ENCODE results near the gene C10orf71. TPM values are rescaled to one million over a fixed set of nuclear protein-coding genes. Genes with fewer than 3 reads are reported as not detected.

The C10orf71 gene
- total RNA-seq, 2 donors from 2014 or later = 0.82 TPM; not detected in 1

DNA sequence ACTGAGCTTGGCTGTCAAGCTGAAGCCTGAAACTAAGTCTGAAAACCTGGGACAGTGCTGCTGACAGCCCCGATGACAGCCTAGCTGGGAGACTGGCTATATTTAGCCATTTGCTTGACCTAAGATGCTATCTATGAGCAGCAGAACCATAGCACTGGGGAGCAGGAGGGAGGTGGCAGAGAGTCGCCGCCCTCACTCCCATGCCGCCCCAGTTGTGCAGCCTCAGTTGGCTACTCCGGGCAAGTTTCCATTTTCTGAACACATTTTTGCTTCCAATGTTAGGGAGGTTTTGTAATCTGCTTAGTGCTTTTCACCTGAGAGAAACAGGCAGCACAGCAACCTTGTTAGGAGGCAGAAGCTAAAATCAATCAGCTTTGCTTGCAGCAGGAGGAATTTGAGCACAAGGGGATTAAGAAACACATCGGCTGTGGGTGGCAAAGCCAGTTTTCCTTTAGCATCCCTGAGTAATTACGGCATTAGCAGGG is 20.4 kb upstream of the C10orf71 start:
- no peak for DNase-seq (ENCODE audit: low spot score)
- Histone ChIP-seq H3K36me3 (no peaks in the 10 kb centered on the region), H3K4me1 (replicated peaks) (no peaks in the 10 kb centered on the region), H3K27me3 (replicated peaks; ENCODE audit: insufficient read depth) (peaks cover 4% of the 10 kb centered on the region), H3K27ac (no peak overlapping the region), H3K4me3 (no peak overlapping the region), H3K9me3 (no peaks in the 10 kb centered on the region)
- no peak for TF ChIP-seq POLR2AphosphoS5 (IDR thresholded peaks at IDR 0.05)
- TF ChIP-seq, protein P1, sequence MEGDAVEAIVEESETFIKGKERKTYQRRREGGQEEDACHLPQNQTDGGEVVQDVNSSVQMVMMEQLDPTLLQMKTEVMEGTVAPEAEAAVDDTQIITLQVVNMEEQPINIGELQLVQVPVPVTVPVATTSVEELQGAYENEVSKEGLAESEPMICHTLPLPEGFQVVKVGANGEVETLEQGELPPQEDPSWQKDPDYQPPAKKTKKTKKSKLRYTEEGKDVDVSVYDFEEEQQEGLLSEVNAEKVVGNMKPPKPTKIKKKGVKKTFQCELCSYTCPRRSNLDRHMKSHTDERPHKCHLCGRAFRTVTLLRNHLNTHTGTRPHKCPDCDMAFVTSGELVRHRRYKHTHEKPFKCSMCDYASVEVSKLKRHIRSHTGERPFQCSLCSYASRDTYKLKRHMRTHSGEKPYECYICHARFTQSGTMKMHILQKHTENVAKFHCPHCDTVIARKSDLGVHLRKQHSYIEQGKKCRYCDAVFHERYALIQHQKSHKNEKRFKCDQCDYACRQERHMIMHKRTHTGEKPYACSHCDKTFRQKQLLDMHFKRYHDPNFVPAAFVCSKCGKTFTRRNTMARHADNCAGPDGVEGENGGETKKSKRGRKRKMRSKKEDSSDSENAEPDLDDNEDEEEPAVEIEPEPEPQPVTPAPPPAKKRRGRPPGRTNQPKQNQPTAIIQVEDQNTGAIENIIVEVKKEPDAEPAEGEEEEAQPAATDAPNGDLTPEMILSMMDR (IDR thresholded peaks at IDR 0.05) = no peak
- TF ChIP-seq POLR2A (IDR thresholded peaks at IDR 0.05) = no peak
- WGBS = 42% methylated on average over 7 of the region's 7 CpGs
- intact Hi-C loops (cut with DNase I) = no loop called here

- whole genome bisulfite sequencing = 80% methylated on average over 7 of the region's 7 CpGs
- Histone ChIP-seq H3K27me3 (replicated peaks; ENCODE audit: insufficient read depth) (peaks cover 4% of the 10 kb centered on the region), H3K9me3 (no peaks in the 10 kb centered on the region), H3K4me1 (replicated peaks) (no peaks in the 10 kb centered on the region), H3K27ac (no peak overlapping the region), H3K4me3 (no peak overlapping the region), H3K36me3 (no peaks in the 10 kb centered on the region)
- intact Hi-C loops (cut with DNase I) = no loop called here
- no peak for DNase-seq (ENCODE audit: low spot score)
- TF ChIP-seq, protein P1 (IDR thresholded peaks at IDR 0.05) = no peak
- TF ChIP-seq POLR2A (IDR thresholded peaks at IDR 0.05) = no peak
- TF ChIP-seq POLR2AphosphoS5 (IDR thresholded peaks at IDR 0.05) = no peak
Measured at GRCh38 chr10:49279015-49279880, 19.7 kb upstream of the C10orf71 start.

DNA sequence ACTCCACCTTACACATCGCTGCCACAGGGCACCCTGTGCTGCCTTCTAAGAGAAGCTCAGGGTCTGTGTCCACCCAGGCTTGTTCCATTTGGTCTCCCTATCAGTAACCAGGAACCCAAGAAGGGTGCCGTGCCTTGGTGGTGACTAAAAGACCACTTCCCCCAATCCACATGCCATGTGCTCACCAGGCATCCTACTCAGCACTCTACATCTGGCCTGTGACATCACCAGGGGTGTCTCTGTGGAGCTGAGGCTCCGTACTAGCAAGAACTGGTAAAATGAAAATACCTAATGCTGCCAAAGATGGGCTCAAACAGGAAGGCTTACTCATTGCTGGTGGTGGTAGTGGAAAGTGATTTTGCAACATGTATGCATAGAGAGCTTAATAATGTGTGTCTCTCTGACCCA is 19.0 kb upstream of the C10orf71 start:
- WGBS = 80% methylated on average over 3 of the region's 3 CpGs
- intact Hi-C loops (cut with DNase I) = no loop called here

GRCh38 chr10:49281461-49281860 is 17.5 kb upstream of the C10orf71 start:
- WGBS = 72% methylated on average over 10 of the region's 13 CpGs
- H3K27me3 ChIP-seq (replicated peaks; ENCODE audit: insufficient read depth) = peaks cover 4% of the 10 kb centered on the region
- no peaks in the 10 kb centered on the region for H3K36me3 ChIP-seq
- no peaks in the 10 kb centered on the region for H3K9me3 ChIP-seq
- no peak for DNase-seq (ENCODE audit: low spot score)
- H3K4me1 ChIP-seq (replicated peaks) = no peaks in the 10 kb centered on the region
- no peak overlapping the region for H3K4me3 ChIP-seq
- H3K27ac ChIP-seq = no peak overlapping the region
- TF ChIP-seq, protein P1 (IDR thresholded peaks at IDR 0.05) = no peak
- TF ChIP-seq POLR2AphosphoS5 (IDR thresholded peaks at IDR 0.05) = no peak
- TF ChIP-seq POLR2A (IDR thresholded peaks at IDR 0.05) = no peak
- intact Hi-C loops (cut with DNase I) = no loop called here

More for the DNA sequence above, 19.0 kb upstream of the C10orf71 start:
- Histone ChIP-seq H3K9me3 (no peaks in the 10 kb centered on the region), H3K27me3 (replicated peaks; ENCODE audit: insufficient read depth) (peaks cover 4% of the 10 kb centered on the region), H3K4me1 (replicated peaks) (no peaks in the 10 kb centered on the region), H3K27ac (no peak overlapping the region), H3K4me3 (no peak overlapping the region), H3K36me3 (no peaks in the 10 kb centered on the region)
- DNase-seq (ENCODE audit: low spot score) = no peak
- TF ChIP-seq POLR2AphosphoS5 (IDR thresholded peaks at IDR 0.05) = no peak
- TF ChIP-seq, protein P1 (IDR thresholded peaks at IDR 0.05) = no peak
- TF ChIP-seq POLR2A (IDR thresholded peaks at IDR 0.05) = no peak

- TF ChIP-seq, protein P1 (IDR thresholded peaks at IDR 0.05) = no peak
- TF ChIP-seq POLR2A (IDR thresholded peaks at IDR 0.05) = no peak
- no peak for TF ChIP-seq POLR2AphosphoS5 (IDR thresholded peaks at IDR 0.05)
- intact Hi-C loops (cut with DNase I) = no loop called here
- Histone ChIP-seq H3K4me3 (no peak overlapping the region), H3K9me3 (no peaks in the 10 kb centered on the region), H3K36me3 (no peaks in the 10 kb centered on the region), H3K27me3 (replicated peaks; ENCODE audit: insufficient read depth) (peaks cover 4% of the 10 kb centered on the region), H3K4me1 (replicated peaks) (no peaks in the 10 kb centered on the region), H3K27ac (no peak overlapping the region)
- 68% methylated on average over 3 of the region's 3 CpGs for WGBS
- no peak for DNase-seq (ENCODE audit: low spot score)
Measured at GRCh38 chr10:49282306-49282705, 16.7 kb upstream of the C10orf71 start.
